Hypothalamus (tissue), 51 donors: ENCODE results near the gene COG1.

Source experiments
- DNase-seq, 51 donors: peaks; one replicate each; lab custom pipeline; 2025; lab: John Stamatoyannopoulos, UW

The COG1 gene

DNA sequence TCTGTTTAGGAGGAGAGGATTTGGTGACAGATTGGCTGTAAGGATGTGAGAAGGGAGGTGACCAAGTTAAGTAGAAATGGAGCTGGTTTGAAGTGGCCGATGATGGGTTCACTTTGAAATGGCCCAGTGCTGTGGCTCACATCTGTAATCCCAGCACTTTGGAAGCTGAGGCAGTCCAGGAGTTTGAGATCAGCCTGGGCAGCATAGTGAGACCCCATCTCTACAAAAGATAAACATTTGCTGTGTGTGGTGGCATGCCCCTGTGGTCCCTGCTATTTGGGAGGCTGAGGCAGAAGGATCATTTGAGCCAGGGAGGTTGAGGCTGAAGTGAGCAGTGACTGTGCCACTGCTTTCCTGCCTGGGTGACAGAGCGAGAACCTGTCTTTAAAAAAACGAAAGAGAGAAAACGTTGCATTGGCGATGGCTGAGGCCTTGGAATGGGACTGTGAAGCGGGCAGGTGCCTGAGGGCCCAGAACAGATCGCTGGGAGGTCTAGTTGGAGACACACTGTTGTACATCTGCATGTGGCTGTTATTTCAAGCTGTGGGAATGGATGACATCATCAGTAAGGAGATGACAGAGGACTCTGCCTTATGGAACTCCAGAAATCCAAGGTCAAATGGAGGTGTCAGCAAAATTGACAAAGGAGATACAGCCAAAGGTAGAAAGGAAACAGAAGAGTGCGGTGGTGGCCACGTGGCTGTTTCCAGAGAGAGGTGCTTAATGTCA, 5.5 kb downstream of the COG1 start:
- DNase-seq = no peak

DNA sequence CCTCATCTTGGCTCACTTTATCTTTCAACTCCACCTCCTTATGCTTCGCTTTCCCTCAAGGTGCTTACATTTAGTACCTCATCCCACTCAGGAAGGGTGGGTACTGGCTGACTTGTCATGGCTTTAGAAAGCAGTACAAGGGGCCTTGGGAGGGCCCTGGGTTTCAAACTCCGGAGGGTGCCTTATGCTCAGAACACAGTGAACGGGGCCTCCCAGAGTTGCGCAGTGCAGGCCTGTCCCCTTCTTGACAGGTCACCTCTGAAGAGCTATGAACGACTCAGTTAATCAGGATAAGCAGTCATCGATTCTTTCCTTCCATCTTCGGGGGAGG, 6.0 kb downstream of the COG1 start:
- DNase-seq = no peak

DNA sequence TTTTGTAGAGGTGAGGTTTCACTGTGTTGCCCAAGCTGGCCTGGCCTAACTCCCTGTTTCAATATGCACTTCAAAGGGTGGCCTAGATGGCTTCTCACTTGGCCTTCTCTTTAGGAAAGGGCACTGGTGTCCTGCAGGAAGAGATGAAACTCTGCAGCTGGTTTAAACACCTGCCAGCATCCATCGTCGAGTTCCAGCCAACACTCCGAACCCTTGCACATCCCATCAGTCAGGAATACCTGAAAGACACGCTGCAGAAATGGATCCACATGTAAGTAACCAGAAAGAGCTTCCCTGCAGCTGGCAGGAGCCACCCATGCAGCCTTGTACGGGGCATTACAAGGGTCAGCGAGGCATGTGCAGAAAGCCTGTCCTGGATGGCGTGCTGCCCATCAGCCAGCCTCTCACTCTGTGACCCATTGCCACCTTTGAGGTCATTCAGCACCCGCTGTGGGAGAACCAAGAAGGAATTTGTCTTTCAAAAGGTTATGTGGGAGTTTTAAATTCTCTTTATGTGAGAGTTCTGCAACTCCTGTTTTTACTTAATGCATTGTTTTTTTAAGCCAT, 7.0 kb downstream of the COG1 start:
- DNase-seq = no peak

DNA sequence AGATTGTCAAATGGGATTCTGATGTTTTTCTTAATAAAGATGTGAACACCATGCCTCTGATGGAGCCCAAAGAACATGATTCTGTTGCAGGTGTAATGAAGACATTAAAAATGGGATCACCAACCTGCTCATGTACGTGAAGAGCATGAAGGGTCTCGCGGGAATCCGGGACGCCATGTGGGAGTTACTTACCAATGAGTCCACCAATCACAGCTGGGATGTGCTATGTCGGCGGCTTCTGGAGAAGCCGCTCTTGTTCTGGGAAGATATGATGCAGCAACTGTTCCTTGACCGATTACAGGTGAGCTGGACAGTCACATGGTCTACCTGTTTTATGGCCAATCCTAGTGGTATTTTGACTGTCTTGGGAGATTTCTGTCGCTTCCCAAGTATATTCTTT, 7.6 kb downstream of the COG1 start:
- no peak for DNase-seq

DNA sequence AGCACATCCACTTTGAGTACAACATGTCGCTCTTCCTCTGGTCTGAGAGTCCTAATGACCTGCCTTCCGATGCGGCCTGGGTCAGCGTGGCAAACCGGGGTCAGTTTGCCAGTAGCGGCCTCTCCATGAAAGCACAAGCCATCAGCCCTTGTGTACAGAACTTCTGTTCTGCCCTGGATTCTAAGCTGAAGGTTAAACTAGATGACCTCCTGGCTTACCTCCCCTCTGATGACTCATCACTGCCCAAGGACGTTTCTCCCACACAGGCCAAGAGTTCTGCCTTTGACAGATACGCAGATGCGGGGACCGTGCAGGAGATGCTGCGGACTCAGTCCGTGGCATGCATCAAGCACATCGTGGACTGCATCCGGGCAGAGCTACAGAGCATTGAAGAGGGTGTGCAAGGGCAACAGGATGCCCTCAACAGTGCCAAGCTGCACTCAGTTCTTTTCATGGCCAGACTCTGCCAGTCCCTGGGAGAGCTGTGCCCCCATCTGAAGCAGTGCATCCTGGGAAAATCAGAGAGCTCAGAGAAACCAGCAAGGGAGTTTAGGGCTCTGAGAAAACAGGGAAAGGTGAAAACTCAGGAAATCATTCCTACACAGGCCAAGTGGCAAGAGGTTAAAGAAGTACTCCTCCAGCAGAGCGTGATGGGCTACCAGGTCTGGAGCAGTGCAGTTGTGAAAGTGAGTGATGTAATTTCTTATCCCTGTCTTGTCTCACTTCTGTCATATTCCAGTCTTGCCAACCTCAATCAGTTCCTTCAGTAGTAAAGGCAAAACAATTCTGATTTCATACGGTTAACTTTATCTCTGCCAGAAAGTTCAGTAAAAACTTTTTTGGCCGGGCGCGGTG, 8.6 kb downstream of the COG1 start:
- DNase-seq = no peak

DNA sequence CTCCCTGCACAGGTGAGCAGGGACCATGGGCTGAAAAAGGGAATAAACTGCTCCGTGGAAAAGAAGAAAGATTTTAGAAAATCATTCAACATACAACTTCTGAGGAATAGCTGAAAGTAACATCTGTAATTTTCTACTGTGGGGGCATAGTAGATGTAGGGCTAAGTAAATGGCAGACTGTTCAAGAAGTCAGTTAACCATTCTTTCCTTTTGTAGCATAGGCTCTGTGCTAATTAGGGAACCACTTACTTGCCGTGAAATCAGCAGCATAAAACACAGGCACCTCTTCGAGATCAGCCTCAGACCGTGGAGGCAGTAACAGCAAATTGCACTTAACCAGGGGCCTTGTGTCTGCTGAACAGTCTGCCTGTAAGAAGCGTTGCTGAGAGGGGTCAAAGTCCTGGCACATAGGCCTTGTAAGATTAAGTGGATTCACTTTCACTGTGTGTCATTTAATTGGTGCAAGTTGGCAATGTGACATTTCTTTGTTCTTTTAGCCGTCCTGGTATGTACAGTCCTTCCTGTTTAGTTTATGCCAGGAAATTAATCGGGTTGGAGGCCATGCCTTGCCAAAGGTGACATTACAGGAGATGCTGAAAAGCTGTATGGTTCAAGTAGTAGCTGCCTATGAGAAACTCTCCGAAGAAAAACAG, 10.4 kb downstream of the COG1 start:
- no peak for DNase-seq

DNA sequence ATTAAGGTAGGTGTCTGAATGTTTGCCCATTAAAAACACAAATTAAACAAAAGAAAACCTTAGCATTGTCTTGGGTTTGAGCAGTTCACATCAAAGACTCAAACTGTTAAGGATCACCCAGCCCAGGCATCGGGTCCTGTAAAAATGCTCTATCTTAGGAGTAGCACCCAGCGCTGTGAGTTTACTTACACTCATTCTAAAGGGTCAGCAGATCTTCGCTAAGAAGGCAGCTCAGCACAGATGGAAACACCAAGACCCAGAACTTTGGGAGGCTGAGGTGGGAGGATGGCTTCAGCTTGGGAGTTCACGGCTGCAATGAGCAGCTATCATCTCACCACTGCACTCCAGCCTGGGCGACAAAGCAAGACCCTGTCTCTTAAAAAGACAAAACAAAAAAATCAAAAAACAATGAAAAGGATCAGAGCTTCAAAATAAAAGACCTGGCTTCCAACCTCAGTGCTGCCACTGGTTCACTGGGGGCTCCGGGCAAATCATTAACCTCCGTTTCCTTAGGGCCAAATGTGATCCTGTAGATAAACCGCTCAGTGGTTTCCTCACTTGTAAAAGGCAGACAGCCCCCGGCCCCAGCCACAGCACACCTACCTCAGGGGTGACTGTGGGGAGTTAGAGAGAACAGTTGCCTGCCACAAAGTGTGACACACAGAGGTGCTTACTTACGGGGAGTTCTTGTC, 11.1 kb downstream of the COG1 start:
- no peak for DNase-seq

DNA sequence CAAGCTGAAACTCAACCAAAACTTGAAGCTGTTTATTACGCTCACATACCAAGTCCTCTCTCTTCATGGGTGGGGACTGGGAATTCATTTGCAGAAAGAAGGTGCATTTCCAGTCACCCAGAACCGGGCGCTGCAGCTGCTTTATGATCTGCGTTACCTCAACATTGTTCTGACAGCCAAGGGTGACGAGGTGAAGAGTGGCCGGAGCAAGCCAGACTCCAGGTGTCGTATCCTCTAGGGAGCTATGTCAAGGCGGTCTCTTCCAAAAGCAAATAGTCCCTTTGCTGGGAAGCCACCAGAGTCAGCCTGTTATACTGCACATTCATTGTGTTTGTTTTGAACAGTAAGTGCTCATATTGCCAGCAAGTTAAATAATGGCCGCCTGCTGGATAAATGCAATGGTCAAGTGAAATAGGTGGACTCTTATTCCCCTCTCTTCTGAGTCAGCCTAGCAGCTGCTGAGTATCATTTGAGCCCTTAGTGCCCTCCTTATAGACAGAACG, 12.7 kb downstream of the COG1 start:
- DNase-seq = no peak

DNA sequence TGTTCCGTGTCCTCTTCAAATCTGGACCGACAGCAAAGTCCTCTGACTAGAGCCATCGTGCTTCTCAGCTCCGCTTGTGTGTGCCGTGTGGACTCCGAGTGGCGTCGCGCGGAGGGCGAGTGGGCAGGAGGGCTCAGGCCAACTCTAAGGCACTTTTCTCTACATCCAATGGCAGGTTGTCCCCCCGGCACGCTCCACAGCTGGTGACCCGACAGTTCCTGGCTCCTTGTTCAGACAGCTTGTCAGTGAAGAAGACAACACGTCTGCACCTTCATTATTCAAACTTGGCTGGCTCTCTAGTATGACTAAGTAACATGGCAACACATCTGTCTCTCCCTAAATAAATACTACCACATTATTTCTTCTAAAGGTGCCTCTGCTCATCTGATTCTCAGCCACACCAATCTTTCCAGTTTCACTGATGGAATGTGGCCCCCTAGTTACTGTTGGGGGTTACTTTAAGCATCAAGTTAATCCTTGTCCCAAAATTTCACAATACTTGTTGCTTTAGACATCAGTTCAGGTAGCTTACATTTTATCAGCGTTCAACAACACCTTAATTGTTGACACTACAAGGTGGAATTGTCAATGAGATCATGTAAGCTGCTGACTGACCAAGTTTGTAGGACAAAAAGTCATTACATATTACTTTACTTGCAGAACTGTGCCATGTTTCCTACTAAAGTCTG, 15.4 kb downstream of the COG1 start:
- no peak for DNase-seq

DNA sequence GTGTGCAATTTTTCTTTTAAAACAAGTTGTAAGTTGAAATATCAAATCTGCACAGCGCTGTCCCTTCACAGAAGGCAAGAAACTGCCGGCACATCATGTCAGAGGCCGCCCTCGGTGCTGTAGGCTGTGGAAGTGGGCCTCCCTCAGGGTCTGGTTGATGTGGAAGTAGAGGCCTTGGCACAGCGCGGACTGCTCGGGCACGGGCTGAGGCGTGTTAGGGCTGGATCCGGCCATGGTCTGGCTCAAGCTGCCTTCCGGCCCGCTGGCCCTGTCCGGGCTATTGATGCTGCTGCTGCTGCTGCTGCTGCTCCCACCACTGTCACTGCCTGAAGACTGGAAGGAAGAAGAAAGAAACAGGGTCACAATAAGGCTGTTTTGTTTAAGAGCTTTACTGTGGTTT, 16.6 kb downstream of the COG1 start:
- DNase-seq = peak in 1 of 51 donors; percentile 20

DNA sequence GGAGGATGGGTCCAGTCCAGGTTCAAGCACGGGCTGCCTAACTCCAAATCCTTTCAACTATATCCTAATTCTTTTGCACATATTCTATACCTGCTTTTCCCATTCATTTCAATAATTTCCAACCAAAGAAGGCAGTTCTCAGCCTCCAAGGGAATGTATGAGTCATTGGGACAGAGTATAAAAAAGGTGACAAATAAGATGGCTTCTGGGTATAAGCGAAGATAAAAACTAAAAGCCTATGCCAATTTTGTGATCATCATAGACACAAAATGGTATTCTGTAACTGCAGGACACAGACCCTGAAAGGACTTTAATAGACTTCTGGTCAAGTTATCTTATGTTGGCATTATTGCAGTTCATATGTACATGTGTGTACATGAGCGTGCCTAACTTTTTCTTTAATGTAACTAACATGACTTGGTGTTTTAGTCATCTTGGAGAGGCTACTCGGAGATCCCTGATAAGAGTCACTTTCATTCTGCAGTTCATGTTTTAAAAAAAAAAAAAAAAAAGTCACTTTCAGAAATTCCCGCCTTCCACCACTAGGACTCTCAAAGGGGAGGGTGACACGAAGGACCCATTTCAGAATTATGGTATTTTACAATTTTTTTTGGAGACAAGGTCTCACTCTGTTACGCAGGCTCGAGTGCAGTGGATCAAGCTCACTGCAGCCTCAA, 17.3 kb downstream of the COG1 start:
- DNase-seq = no peak

DNA sequence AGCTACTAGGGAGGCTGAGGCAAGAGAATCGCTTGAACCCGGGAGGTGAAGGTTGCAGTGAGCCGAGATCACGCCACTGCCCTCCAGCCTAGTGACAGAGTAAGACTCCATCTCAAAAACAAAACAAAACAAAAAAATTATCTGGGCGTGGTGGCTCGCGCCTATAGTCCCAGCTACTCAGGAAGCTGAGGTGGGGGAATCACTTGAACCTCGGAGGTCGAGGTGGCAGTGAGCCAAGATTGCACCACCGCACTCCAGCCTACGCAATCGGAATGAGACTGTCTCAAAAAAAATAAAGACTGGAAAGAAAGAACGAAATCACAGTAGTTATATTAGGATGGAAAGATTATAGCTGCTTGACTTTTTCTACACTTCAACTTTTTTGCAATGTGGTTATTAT, 18.9 kb downstream of the COG1 start:
- DNase-seq = no peak

DNA sequence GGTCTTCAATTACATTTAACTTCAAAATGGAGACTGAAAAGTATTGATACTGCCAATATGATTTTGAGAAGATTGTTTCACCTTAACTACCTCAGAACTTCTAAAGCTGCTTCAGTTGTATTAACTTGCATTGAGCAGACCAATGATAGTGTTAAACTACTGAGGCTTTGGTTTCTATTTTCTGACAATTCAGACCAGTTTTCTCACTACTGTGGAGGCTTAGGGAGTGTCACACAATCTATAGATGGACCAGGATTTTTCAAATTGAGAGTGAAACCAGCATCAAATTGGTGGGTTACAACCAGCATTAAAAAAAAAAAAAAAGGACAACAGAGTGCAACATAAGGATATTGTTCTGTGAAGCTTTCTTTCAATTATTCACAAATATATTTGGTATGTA, 21.2 kb downstream of the COG1 start:
- DNase-seq = no peak

DNA sequence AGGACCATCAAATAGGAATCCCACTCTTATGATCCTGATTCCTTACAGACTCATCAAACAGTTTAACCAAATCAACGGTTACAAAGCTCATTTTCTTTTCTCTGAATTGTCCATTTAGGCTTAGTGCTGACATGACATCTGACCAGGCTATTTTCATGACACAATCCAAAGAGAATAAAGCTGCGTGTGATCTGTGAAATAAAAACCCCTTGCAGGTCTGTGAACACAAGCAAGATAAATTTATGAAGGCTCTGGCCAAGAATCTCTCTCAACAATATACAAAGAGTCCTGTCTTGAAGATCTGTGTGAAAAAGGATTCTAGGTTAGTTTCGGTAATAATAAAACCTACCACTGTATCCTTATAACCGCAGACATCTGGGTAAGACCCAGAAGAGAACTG, 22.0 kb downstream of the COG1 start:
- no peak for DNase-seq

DNA sequence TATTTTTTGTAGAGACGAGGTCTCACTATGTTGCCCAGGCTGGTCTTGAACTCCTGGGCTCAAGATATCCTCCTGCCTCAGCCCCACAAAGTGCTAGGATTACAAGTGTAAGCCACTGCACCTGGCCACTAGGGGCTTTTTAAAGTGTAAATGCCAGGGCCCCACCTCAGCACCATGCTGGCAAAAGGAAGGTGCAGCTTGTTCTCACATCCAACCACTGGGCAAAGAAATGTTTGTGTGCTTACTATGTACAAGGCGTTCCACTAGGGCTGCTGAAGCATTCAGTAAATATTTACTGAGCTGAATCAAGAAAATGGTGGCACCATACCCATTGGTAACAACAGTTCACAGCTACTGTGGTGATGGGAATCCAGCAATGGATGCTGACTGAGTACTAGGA, 22.6 kb downstream of the COG1 start:
- DNase-seq = no peak

DNA sequence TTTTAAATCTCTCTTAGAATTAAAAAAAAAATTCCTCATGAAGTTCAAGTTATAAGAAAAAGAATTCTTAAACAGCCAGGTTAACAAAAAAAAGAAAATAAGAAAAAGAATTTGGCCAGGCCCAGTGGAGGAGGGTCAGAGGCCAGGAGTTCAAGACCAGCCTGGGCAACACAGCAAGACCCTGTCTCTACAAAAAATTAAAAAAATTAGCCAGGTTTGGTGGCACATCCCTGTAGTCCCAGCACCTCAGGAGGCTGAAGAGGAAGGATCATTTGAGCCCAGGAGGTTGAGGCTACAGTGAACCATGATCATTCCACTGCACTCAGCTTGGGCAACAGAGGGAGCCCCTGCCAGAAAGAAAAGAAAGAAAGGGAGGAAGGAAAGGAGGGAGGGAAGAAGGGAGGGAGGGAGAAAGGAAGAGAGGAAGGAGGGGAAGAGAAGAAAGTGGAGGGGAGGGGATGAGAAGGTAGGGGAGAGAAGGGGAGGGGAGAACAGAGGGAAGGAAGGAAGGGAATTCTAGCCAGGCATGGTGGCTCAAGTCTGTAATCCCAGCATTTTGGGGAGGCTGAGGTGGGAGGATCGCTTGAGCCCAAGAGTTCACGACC, 30.9 kb downstream of the COG1 start:
- no peak for DNase-seq

DNA sequence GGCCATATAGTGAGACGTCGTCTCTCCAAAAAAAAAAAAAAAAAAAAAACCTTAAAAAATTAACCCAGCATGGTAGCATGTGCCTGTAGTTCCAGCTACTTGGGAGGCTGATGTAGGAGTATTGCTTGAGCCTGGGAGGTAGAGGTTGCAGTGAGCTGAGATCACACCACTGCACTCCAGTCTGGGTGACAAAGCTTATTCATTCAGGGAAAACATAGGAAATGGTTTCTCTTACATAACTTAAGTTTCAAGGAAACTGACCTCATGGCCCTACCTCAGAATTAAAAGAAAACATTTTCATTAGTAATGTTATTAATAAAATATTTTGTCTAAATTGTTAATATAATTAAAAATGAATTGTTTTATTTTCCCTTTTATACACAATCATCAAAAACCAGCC, 31.4 kb downstream of the COG1 start:
- DNase-seq = no peak

DNA sequence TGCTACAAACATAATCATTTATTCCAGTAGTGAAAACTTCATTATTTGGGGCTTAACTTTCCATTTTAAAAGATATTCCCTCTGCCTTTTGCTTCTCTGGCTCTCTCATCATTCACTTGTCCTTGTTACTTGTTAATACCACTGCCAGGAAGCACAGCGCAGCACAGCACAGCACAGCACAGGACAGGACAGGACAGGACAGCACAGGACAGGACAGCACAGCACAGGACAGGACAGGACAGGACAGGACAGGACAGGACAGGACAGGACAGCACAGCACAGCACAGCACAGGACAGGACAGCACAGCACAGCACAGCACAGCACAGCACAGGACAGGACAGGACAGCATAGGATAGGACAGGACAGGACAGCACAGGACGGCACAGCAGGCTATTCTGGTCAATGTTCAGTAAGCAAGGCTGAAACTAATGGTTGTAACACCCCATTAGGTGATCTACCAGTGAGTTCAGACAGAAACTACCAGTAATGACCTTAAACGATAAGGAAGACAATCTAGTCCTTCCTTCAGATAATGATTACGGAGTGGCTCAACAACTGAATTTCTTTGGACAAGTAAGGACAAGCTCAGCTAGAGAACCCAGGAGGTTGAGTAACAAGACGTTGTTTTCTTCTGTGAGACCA, 31.9 kb downstream of the COG1 start:
- DNase-seq = no peak
